Effector memory CD4-positive, alpha-beta T cell (primary cell): ENCODE results near the gene HEPN1.

Experiments used
- DNase-seq, 3 donors: peaks; one replicate each; pipeline ENCODE4 v3.0.0-alpha.2; 2020
- H3K27ac ChIP-seq: 2 replicates; pipeline ENCODE4 v1.7.0; 2013; ENCODE audit warnings: mild to moderate bottlenecking, low read length, moderate library complexity; ENCODE audit not compliant: insufficient read depth, poor library complexity, severe bottlenecking
- H3K27me3 ChIP-seq: replicated peaks from 2 replicates; pipeline ENCODE4 v1.7.0; 2013; ENCODE audit warnings: mild to moderate bottlenecking, low read length; ENCODE audit not compliant: insufficient read depth, control insufficient read depth, poor library complexity, severe bottlenecking
- H3K36me3 ChIP-seq: 2 replicates; pipeline ENCODE4 v1.7.0; 2013; ENCODE audit warnings: mild to moderate bottlenecking, low read length, moderate library complexity; ENCODE audit not compliant: control insufficient read depth, insufficient read depth
- H3K4me1 ChIP-seq: 2 replicates; pipeline ENCODE4 v1.7.0; 2013; ENCODE audit warnings: low read length, mild to moderate bottlenecking; ENCODE audit not compliant: control insufficient read depth, insufficient read depth, poor library complexity, severe bottlenecking
- H3K4me3 ChIP-seq: 2 replicates; pipeline ENCODE4 v1.7.0; 2013; ENCODE audit warnings: low read length, low read depth, mild to moderate bottlenecking; ENCODE audit not compliant: insufficient read depth, poor library complexity, severe bottlenecking
- H3K9me3 ChIP-seq: 2 replicates; pipeline ENCODE4 v1.7.0; 2013; ENCODE audit warnings: mild to moderate bottlenecking, low read length, moderate library complexity; ENCODE audit not compliant: control insufficient read depth

The HEPN1 gene

GRCh38 chr11:124922831-124923230 lies 3.8 kb downstream of the HEPN1 start:
- no peaks in the 10 kb centered on the region for H3K27me3 ChIP-seq
- no peaks in the 10 kb centered on the region for H3K9me3 ChIP-seq
- peaks cover 10% of the 10 kb centered on the region for H3K4me1 ChIP-seq
- H3K4me3 ChIP-seq: no peak overlapping the region
- no peak overlapping the region for H3K27ac ChIP-seq
- no peaks in the 10 kb centered on the region for H3K36me3 ChIP-seq
- no peak for DNase-seq

- Histone ChIP-seq H3K27ac (no peak overlapping the region), H3K4me1 (peaks cover 10% of the 10 kb centered on the region), H3K4me3 (no peak overlapping the region), H3K9me3 (no peaks in the 10 kb centered on the region), H3K36me3 (no peaks in the 10 kb centered on the region), H3K27me3 (no peaks in the 10 kb centered on the region)
- no peak for DNase-seq
These were observed 4.2 kb downstream of the HEPN1 start for GRCh38 chr11:124923296-124923695.

- H3K27ac ChIP-seq: no peak overlapping the region
- H3K9me3 ChIP-seq: no peaks in the 10 kb centered on the region
- H3K36me3 ChIP-seq: no peaks in the 10 kb centered on the region
- DNase-seq: no peak
- H3K4me3 ChIP-seq: no peak overlapping the region
- H3K4me1 ChIP-seq: no peaks in the 10 kb centered on the region
- H3K27me3 ChIP-seq: no peaks in the 10 kb centered on the region
These were observed 10.1 kb downstream of the HEPN1 start for GRCh38 chr11:124928942-124929665.

GRCh38 chr11:124930799-124931198 lies 11.7 kb downstream of the HEPN1 start:
- no peak for DNase-seq
- H3K4me3 ChIP-seq: no peak overlapping the region
- H3K9me3 ChIP-seq: no peaks in the 10 kb centered on the region
- no peaks in the 10 kb centered on the region for H3K4me1 ChIP-seq
- no peaks in the 10 kb centered on the region for H3K27me3 ChIP-seq
- H3K27ac ChIP-seq: no peak overlapping the region
- no peaks in the 10 kb centered on the region for H3K36me3 ChIP-seq

GRCh38 chr11:124934862-124935547 lies 16.0 kb downstream of the HEPN1 start:
- H3K4me1 ChIP-seq: no peaks in the 10 kb centered on the region
- H3K9me3 ChIP-seq: no peaks in the 10 kb centered on the region
- no peaks in the 10 kb centered on the region for H3K27me3 ChIP-seq
- no peaks in the 10 kb centered on the region for H3K36me3 ChIP-seq
- H3K4me3 ChIP-seq: no peak overlapping the region
- no peak overlapping the region for H3K27ac ChIP-seq
- no peak for DNase-seq

- H3K4me3 ChIP-seq: no peak within 1 kb of the TSS
- H3K27me3 ChIP-seq: no peaks in the 10 kb centered on the region
- no peak within 1 kb of the TSS for H3K27ac ChIP-seq
These were observed 16.8 kb downstream of the HEPN1 start, which contains the start of gene HEPACAM for GRCh38 chr11:124935548-124936514. Gene HEPACAM, minus strand, starts transcription at chr11:124936047. Its CDS starts 41 bp downstream, at chr11:124936006.

GRCh38 chr11:124937336-124937935 lies 18.4 kb downstream of the HEPN1 start:
- no peaks in the 10 kb centered on the region for H3K9me3 ChIP-seq
- no peak for DNase-seq
- H3K27ac ChIP-seq: no peak overlapping the region
- no peaks in the 10 kb centered on the region for H3K4me1 ChIP-seq
- no peaks in the 10 kb centered on the region for H3K36me3 ChIP-seq
- no peak overlapping the region for H3K4me3 ChIP-seq
- no peaks in the 10 kb centered on the region for H3K27me3 ChIP-seq

More at GRCh38 chr11:124935548-124936514, 16.8 kb downstream of the HEPN1 start, which contains the start of gene HEPACAM:
- Histone ChIP-seq H3K4me1 (no peaks in the 10 kb centered on the region), H3K36me3 (no peaks in the 10 kb centered on the region), H3K9me3 (no peaks in the 10 kb centered on the region)
- DNase-seq: no peak

- DNase-seq: no peak
- H3K9me3 ChIP-seq: no peaks in the 10 kb centered on the region
These were observed 19.2 kb downstream of the HEPN1 start for GRCh38 chr11:124938206-124938765.

GRCh38 chr11:124938970-124939369 lies 19.9 kb downstream of the HEPN1 start:
- DNase-seq: no peak
- Histone ChIP-seq H3K36me3 (no peaks in the 10 kb centered on the region), H3K4me1 (no peaks in the 10 kb centered on the region), H3K4me3 (no peak overlapping the region), H3K27ac (no peak overlapping the region), H3K9me3 (no peaks in the 10 kb centered on the region), H3K27me3 (no peaks in the 10 kb centered on the region)

More at GRCh38 chr11:124938206-124938765, 19.2 kb downstream of the HEPN1 start:
- Histone ChIP-seq H3K36me3 (no peaks in the 10 kb centered on the region), H3K27ac (no peak overlapping the region), H3K4me3 (no peak overlapping the region), H3K4me1 (no peaks in the 10 kb centered on the region), H3K27me3 (no peaks in the 10 kb centered on the region)
